WTC11 (cell line): Measurements from ENCODE around the gene WDR3. TPM values are rescaled to one million over a fixed set of nuclear protein-coding genes. Genes with fewer than 3 reads are reported as not detected.
A peak's percentile ranks its signal among the peaks of the same experiment; 100 is the strongest.
"Not testable (repeated sequence)": the region's sequence is repeated elsewhere in the genome, so short reads cannot be mapped to it uniquely, and the experiment has no call there.

Source experiments
- ATAC-seq: fragments of 200-7000 bp; cut with Tn5 transposase; 2 replicates; pipeline ENCODE4 v1.10.0; 2021; ENCODE audit warnings: mild to moderate bottlenecking, moderate library complexity
- CTCF ChIA-PET: fragments of 300-600 bp; sonication (Branson Sonifier 250); formaldehyde crosslinking; loops from one replicate; lab custom pipeline; 2021; ENCODE audit warnings: antibody characterized with exemption; lab: Charles Lee
- POLR2A ChIA-PET: fragments of 350-600 bp; sonication (Branson Sonifier 250); formaldehyde crosslinking; loops from one replicate; lab custom pipeline; 2021; ENCODE audit warnings: antibody characterized with exemption; lab: Charles Lee
- DNase-seq: peaks from one replicate; pipeline ENCODE4 v3.0.0; 2021; ENCODE audit warnings: low spot score
- H3K27ac Mint-ChIP-seq: 2 replicates; pipeline ENCODE4 v1.8.0; 2021; ENCODE audit warnings: mixed read lengths
- H3K27me3 Mint-ChIP-seq: 2 replicates; pipeline ENCODE4 v1.8.0; 2021; ENCODE audit warnings: low read depth, mild to moderate bottlenecking, moderate library complexity, mixed read lengths
- H3K36me3 Mint-ChIP-seq: 2 replicates; pipeline ENCODE4 v1.8.0; 2021; ENCODE audit warnings: mixed read lengths
- H3K4me1 Mint-ChIP-seq: 2 replicates; pipeline ENCODE4 v1.8.0; 2022; ENCODE audit warnings: mixed read lengths
- H3K4me3 Mint-ChIP-seq: 2 replicates; pipeline ENCODE4 v1.8.0; 2021; ENCODE audit warnings: mild to moderate bottlenecking, moderate library complexity, mixed read lengths
- H3K9me3 Mint-ChIP-seq: 2 replicates; pipeline ENCODE4 v1.8.0; 2021; ENCODE audit warnings: mixed read lengths
- ATF1 ChIP-seq: sonication (generic); formaldehyde crosslinking; IDR thresholded peaks from 2 replicates; pipeline ENCODE4 v1.8.1; 2023; ENCODE audit warnings: mild to moderate bottlenecking, moderate library complexity, missing genetic modification reagents
- CBFB ChIP-seq: sonication (generic); formaldehyde crosslinking; IDR thresholded peaks from 2 replicates; pipeline ENCODE4 v1.8.1; 2022; ENCODE audit warnings: mild to moderate bottlenecking, low read depth, missing genetic modification reagents
- ELF4 ChIP-seq: sonication (generic); formaldehyde crosslinking; IDR thresholded peaks from 2 replicates; pipeline ENCODE4 v1.8.1; 2022; ENCODE audit warnings: low read depth, mild to moderate bottlenecking, moderate library complexity, missing genetic modification reagents
- FOXK1 ChIP-seq: sonication (generic); formaldehyde crosslinking; IDR thresholded peaks from 2 replicates; pipeline ENCODE4 v1.8.0; 2022; ENCODE audit warnings: mild to moderate bottlenecking, moderate library complexity, missing genetic modification reagents
- GABPB1 ChIP-seq: sonication (generic); formaldehyde crosslinking; IDR thresholded peaks from 2 replicates; pipeline ENCODE4 v1.8.1; 2023; ENCODE audit warnings: mild to moderate bottlenecking, missing genetic modification reagents
- JAZF1 ChIP-seq: fragments of 250-450 bp; sonication (Bioruptor Pico); IDR thresholded peaks from 2 replicates; pipeline ENCODE4 v1.9.0; 2021; ENCODE audit warnings: moderate library complexity, mild to moderate bottlenecking, inconsistent platforms
- JUN ChIP-seq: sonication (generic); formaldehyde crosslinking; IDR thresholded peaks from 2 replicates; pipeline ENCODE4 v1.8.0; 2023; ENCODE audit warnings: mild to moderate bottlenecking, missing genetic modification reagents
- SOX15 ChIP-seq: fragments of 250-450 bp; sonication (Bioruptor Pico); IDR thresholded peaks from 2 replicates; pipeline ENCODE4 v1.9.0; 2021; ENCODE audit warnings: mild to moderate bottlenecking
- TCF7 ChIP-seq: sonication (generic); formaldehyde crosslinking; IDR thresholded peaks from 2 replicates; pipeline ENCODE4 v1.8.0; 2022; ENCODE audit warnings: mild to moderate bottlenecking, low read depth, missing genetic modification reagents, moderate library complexity
- ZBTB21 ChIP-seq: sonication (generic); formaldehyde crosslinking; IDR thresholded peaks from 2 replicates; pipeline ENCODE4 v1.8.1; 2023; ENCODE audit warnings: mild to moderate bottlenecking, missing genetic modification reagents, borderline replicate concordance
- ZNF317 ChIP-seq: sonication (generic); formaldehyde crosslinking; IDR thresholded peaks from 2 replicates; pipeline ENCODE4 v1.8.1; 2023; ENCODE audit warnings: low read depth, mild to moderate bottlenecking, moderate library complexity, missing genetic modification reagents, borderline replicate concordance
- total RNA-seq: library from RNA; stranded (reverse); gene quantifications from 3 replicates; pipeline ENCODE4 v1.2.3, GENCODE V29; 2021
- TF ChIP-seq, protein P1 (sequence below): sonication (generic); formaldehyde crosslinking; IDR thresholded peaks from 2 replicates; pipeline ENCODE4 v1.8.1; 2022; ENCODE audit warnings: missing genetic modification reagents, borderline replicate concordance
- TF ChIP-seq, protein P2 (sequence below): fragments of 250-450 bp; sonication (Bioruptor Pico); IDR thresholded peaks from 2 replicates; pipeline ENCODE4 v1.8.0; 2021; ENCODE audit warnings: mild to moderate bottlenecking
- TF ChIP-seq, protein P3 (sequence below): sonication (generic); formaldehyde crosslinking; IDR thresholded peaks from 2 replicates; pipeline ENCODE4 v1.8.1; 2022; ENCODE audit warnings: low read depth, mild to moderate bottlenecking, moderate library complexity, missing genetic modification reagents, borderline replicate concordance
- TF ChIP-seq, protein P4 (sequence below): sonication (generic); formaldehyde crosslinking; IDR thresholded peaks from 2 replicates; pipeline ENCODE4 v1.8.1; 2022; ENCODE audit warnings: mild to moderate bottlenecking, moderate library complexity, missing genetic modification reagents
- TF ChIP-seq, protein P5 (sequence below): sonication (generic); formaldehyde crosslinking; IDR thresholded peaks from 2 replicates; pipeline ENCODE4 v1.8.0; 2023; ENCODE audit warnings: missing genetic modification reagents
- TF ChIP-seq, protein P6 (sequence below): sonication (generic); formaldehyde crosslinking; IDR thresholded peaks from 2 replicates; pipeline ENCODE4 v1.8.1; 2023; ENCODE audit warnings: mild to moderate bottlenecking, missing genetic modification reagents
- TF ChIP-seq, protein P7 (sequence below): sonication (generic); formaldehyde crosslinking; IDR thresholded peaks from 2 replicates; pipeline ENCODE4 v1.8.0; 2023; ENCODE audit warnings: missing genetic modification reagents, mild to moderate bottlenecking, borderline replicate concordance

The WDR3 gene
- total RNA-seq, 1 experiment from 2014 or later: 50.0 TPM

DNA sequence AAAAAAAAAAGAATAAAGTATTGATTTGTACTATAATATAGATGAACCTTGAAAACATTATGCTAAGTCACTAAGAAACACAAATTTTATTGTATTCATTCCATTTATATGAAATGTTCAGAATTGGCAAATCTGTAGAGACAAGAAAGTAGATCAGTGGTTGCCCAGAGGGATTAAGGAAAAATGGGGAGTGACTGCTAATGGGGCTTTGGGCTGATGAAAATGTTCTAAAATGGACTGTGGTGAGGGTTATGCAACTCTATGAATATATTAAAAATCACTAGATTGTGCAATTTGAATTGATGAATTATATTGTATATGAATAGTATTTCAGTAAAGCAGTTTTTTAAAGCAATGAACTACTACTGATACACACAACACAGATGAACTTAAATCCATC is 10.2 kb upstream of the WDR3 start:
- TF ChIP-seq FOXK1 (CRISPR knock-in tag) (no peak), JAZF1 (CRISPR knock-in tag) (no peak), JUN (CRISPR knock-in tag) (no peak), TCF7 (no peak), CBFB (no peak), SOX15 (CRISPR knock-in tag) (no peak), ZBTB21 (CRISPR knock-in tag) (no peak), ELF4 (CRISPR knock-in tag) (no peak)
- TF ChIP-seq, protein P1, sequence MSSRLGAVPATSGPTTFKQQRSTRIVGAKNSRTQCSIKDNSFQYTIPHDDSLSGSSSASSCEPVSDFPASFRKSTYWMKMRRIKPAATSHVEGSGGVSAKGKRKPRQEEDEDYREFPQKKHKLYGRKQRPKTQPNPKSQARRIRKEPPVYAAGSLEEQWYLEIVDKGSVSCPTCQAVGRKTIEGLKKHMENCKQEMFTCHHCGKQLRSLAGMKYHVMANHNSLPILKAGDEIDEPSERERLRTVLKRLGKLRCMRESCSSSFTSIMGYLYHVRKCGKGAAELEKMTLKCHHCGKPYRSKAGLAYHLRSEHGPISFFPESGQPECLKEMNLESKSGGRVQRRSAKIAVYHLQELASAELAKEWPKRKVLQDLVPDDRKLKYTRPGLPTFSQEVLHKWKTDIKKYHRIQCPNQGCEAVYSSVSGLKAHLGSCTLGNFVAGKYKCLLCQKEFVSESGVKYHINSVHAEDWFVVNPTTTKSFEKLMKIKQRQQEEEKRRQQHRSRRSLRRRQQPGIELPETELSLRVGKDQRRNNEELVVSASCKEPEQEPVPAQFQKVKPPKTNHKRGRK: no peak
- TF ChIP-seq, protein P2, sequence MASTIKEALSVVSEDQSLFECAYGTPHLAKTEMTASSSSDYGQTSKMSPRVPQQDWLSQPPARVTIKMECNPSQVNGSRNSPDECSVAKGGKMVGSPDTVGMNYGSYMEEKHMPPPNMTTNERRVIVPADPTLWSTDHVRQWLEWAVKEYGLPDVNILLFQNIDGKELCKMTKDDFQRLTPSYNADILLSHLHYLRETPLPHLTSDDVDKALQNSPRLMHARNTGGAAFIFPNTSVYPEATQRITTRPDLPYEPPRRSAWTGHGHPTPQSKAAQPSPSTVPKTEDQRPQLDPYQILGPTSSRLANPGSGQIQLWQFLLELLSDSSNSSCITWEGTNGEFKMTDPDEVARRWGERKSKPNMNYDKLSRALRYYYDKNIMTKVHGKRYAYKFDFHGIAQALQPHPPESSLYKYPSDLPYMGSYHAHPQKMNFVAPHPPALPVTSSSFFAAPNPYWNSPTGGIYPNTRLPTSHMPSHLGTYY (CRISPR knock-in tag): no peak
- TF ChIP-seq, protein P3, sequence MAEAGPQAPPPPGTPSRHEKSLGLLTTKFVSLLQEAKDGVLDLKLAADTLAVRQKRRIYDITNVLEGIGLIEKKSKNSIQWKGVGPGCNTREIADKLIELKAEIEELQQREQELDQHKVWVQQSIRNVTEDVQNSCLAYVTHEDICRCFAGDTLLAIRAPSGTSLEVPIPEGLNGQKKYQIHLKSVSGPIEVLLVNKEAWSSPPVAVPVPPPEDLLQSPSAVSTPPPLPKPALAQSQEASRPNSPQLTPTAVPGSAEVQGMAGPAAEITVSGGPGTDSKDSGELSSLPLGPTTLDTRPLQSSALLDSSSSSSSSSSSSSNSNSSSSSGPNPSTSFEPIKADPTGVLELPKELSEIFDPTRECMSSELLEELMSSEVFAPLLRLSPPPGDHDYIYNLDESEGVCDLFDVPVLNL (CRISPR knock-in tag): no peak
- TF ChIP-seq, protein P4, sequence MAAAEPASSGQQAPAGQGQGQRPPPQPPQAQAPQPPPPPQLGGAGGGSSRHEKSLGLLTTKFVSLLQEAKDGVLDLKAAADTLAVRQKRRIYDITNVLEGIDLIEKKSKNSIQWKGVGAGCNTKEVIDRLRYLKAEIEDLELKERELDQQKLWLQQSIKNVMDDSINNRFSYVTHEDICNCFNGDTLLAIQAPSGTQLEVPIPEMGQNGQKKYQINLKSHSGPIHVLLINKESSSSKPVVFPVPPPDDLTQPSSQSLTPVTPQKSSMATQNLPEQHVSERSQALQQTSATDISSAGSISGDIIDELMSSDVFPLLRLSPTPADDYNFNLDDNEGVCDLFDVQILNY: no peak
- TF ChIP-seq, protein P5, sequence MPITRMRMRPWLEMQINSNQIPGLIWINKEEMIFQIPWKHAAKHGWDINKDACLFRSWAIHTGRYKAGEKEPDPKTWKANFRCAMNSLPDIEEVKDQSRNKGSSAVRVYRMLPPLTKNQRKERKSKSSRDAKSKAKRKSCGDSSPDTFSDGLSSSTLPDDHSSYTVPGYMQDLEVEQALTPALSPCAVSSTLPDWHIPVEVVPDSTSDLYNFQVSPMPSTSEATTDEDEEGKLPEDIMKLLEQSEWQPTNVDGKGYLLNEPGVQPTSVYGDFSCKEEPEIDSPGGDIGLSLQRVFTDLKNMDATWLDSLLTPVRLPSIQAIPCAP (CRISPR knock-in tag): no peak
- Mint-ChIP-seq H3K4me1 (no peaks in the 10 kb centered on the region), H3K27ac (no peak overlapping the region), H3K36me3 (peaks cover 27% of the 10 kb centered on the region), H3K9me3 (no peaks in the 10 kb centered on the region; the same call in 1 of the 2 replicates), H3K4me3 (no peak overlapping the region), H3K27me3 (no peaks in the 10 kb centered on the region)
- no peak for ATAC-seq
- ChIA-PET POLR2A (no interaction called here), CTCF (no interaction called here)
- no peak for DNase-seq

DNA sequence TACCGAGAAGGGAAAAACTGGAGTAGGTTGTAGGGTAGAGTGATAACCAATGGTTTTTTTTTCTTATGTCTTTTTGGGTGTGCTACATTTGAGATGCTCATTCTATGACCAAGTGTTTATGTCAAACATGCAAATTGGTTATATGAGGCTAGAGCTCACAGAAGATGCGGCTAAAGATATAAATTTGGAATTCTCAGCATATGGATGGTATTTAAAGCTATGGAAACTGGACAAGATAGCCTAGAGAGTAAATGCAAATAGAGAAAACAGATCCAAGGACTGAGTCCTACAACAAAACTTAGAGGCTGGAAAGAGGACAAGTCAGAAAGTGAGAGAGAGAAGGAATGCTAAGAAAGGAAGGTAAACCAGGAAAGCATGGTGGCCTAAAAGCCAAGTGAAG is 7.5 kb upstream of the WDR3 start:
- Mint-ChIP-seq H3K36me3 (peaks cover 18% of the 10 kb centered on the region), H3K9me3 (no peaks in the 10 kb centered on the region; the same call in 1 of the 2 replicates)
- no peak for TF ChIP-seq ZNF317 (CRISPR knock-in tag)
- TF ChIP-seq, protein P6, sequence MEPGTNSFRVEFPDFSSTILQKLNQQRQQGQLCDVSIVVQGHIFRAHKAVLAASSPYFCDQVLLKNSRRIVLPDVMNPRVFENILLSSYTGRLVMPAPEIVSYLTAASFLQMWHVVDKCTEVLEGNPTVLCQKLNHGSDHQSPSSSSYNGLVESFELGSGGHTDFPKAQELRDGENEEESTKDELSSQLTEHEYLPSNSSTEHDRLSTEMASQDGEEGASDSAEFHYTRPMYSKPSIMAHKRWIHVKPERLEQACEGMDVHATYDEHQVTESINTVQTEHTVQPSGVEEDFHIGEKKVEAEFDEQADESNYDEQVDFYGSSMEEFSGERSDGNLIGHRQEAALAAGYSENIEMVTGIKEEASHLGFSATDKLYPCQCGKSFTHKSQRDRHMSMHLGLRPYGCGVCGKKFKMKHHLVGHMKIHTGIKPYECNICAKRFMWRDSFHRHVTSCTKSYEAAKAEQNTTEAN (CRISPR knock-in tag): no peak
- no peak for TF ChIP-seq ATF1
- TF ChIP-seq, protein P3 (CRISPR knock-in tag): no peak
- no peak for TF ChIP-seq GABPB1 (CRISPR knock-in tag)
- TF ChIP-seq, protein P7, sequence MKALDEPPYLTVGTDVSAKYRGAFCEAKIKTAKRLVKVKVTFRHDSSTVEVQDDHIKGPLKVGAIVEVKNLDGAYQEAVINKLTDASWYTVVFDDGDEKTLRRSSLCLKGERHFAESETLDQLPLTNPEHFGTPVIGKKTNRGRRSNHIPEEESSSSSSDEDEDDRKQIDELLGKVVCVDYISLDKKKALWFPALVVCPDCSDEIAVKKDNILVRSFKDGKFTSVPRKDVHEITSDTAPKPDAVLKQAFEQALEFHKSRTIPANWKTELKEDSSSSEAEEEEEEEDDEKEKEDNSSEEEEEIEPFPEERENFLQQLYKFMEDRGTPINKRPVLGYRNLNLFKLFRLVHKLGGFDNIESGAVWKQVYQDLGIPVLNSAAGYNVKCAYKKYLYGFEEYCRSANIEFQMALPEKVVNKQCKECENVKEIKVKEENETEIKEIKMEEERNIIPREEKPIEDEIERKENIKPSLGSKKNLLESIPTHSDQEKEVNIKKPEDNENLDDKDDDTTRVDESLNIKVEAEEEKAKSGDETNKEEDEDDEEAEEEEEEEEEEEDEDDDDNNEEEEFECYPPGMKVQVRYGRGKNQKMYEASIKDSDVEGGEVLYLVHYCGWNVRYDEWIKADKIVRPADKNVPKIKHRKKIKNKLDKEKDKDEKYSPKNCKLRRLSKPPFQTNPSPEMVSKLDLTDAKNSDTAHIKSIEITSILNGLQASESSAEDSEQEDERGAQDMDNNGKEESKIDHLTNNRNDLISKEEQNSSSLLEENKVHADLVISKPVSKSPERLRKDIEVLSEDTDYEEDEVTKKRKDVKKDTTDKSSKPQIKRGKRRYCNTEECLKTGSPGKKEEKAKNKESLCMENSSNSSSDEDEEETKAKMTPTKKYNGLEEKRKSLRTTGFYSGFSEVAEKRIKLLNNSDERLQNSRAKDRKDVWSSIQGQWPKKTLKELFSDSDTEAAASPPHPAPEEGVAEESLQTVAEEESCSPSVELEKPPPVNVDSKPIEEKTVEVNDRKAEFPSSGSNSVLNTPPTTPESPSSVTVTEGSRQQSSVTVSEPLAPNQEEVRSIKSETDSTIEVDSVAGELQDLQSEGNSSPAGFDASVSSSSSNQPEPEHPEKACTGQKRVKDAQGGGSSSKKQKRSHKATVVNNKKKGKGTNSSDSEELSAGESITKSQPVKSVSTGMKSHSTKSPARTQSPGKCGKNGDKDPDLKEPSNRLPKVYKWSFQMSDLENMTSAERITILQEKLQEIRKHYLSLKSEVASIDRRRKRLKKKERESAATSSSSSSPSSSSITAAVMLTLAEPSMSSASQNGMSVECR (CRISPR knock-in tag): no peak
- TF ChIP-seq, all 79 proteins: peak for 0
- ATAC-seq: no peak
- Mint-ChIP-seq H3K4me1 (peaks cover 12% of the 10 kb centered on the region), H3K4me3 (no peak overlapping the region), H3K27ac (no peak overlapping the region), H3K27me3 (no peaks in the 10 kb centered on the region)
- no peak for DNase-seq
- POLR2A ChIA-PET: no interaction called here
- CTCF ChIA-PET: no interaction called here

DNA sequence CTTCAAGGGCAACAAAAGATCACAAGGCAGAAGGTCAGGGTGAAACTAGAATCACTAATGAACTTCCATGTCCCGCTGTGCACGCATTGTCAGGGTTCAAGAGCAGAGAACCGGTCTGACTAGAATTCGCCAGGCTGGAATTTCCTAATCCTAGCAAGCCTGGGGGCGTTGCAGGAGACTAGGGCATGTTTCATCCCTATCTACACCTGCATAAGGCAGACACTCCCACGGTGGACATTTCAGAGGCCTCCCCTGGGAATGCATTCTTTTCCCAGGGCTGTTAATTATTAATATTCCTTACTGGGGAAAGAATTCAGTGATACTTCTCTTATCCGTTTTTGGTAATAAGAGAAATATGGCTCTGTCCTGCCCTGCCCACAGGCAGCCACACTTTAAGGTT is 6.8 kb upstream of the WDR3 start:
- CTCF ChIA-PET, H3K4me3 Mint-ChIP-seq, POLR2A ChIA-PET, ATAC-seq, H3K27me3 Mint-ChIP-seq, H3K27ac Mint-ChIP-seq, H3K9me3 Mint-ChIP-seq: not testable (repeated sequence)
- DNase-seq: peak; percentile 14
- Mint-ChIP-seq H3K4me1 (peaks cover 18% of the 10 kb centered on the region), H3K36me3 (peaks cover 18% of the 10 kb centered on the region)
